Measurements from ENCODE around the gene GPR78.

Gene GPR78, protein sequence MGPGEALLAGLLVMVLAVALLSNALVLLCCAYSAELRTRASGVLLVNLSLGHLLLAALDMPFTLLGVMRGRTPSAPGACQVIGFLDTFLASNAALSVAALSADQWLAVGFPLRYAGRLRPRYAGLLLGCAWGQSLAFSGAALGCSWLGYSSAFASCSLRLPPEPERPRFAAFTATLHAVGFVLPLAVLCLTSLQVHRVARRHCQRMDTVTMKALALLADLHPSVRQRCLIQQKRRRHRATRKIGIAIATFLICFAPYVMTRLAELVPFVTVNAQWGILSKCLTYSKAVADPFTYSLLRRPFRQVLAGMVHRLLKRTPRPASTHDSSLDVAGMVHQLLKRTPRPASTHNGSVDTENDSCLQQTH

GRCh38 chr4:8580321-8581093 lies at the start of gene GPR78:
GPR78 (plus strand) TSS chr4:8580392; CDS start chr4:8580983, 591 bp downstream.
- no peak for DNase-seq (ENCODE audit: low read depth in 2 of 2)

- DNase-seq (ENCODE audit: low read depth in 2 of 2), result no peak
These were observed 47.9 kb upstream of the GPR78 start for GRCh38 chr4:8532245-8532781.

DNA sequence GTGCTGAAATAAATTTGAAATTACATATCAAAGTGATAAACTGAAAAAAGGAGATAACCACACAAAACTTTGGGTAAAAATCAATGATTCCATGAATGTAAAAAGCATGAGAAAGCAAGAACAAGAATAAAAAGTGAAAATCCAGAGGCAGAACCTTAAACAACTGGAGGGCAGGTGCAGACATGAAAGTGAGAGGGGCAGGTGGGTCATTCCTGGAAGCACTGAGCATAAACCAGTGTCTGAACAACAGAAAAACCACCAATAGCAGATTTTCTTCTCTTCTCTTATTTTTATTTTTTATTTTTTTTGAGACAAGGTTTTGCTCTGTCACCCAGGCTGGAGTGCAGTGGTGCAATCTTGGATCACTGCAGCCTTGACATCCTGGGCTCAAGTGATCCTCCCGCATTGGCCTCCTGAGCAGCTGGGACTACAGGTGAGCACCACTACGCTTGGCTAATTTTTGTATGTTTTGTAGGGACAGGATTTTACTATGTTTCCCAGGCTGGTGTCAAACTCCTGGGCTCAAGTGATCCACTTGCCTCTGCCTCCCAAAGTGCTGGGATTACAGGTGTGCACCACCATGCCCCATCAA lies 46.8 kb upstream of the GPR78 start:
- DNase-seq (ENCODE audit: low read depth in 2 of 2), result no peak

- DNase-seq (ENCODE audit: low read depth in 2 of 2), result no peak
These were observed 46.1 kb upstream of the GPR78 start for GRCh38 chr4:8534129-8534528.

DNA sequence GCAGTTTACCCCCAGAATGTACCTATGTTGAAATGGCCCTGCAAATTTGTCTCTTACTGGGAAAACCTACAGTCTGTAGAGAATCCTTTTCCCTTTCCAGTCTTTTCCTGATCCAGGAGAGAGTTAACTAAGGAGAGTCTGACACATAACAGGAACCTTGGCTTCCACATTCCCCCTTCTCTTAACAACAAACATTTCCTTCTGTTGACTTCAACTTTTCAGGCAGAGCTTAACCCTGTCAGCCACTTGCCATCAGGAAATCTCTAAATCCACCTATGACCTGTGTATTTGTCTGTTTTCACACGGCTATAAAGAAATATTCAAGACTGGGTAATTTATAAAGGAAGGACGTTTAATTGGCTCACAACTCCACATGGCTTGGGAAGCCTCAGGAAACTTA lies 45.6 kb upstream of the GPR78 start:
- DNase-seq (ENCODE audit: low read depth in 2 of 2), result no peak

DNA sequence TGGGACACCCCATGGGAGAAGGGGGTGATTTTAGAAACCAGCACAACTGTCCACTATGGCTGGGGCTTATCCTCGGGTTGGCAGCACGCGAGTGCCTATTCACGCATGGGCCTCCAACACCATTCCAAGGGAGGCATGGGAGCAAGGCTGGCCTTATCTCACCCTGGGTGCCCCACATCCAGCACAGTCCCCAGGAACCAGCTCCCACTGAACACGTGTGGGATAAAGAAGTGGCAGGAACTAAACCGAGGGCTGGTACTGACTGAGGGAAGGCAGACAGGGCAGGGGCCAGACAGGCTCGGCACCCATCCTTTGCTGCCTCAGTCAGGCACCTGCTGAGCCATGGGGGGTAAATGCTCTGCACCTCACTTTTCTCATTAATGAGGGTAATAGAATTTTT lies 43.7 kb upstream of the GPR78 start:
- no peak for DNase-seq (ENCODE audit: low read depth in 2 of 2)

DNA sequence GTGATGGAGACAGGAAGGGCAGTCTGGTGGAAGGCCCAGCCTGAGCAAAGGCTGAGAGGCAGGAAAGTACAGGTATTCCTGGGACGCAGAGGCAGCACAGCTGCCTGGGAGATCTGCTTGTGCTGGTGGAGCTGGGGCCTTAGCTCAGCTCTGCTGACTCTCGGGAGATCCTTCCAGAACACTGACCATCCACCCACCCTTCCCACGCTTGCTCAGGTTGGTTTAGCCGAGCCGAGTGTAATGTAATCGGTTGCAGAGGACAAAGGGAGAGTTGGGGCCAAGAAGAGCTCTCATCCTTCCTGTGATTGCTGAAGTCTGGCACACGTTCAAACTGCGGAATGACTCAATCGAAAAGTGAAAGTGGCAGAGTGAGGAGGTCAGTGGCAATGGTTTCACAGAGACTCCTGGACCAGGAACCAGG lies 43.1 kb upstream of the GPR78 start:
- DNase-seq (ENCODE audit: low read depth in 2 of 2), result peak; percentile 33 to 36

DNA sequence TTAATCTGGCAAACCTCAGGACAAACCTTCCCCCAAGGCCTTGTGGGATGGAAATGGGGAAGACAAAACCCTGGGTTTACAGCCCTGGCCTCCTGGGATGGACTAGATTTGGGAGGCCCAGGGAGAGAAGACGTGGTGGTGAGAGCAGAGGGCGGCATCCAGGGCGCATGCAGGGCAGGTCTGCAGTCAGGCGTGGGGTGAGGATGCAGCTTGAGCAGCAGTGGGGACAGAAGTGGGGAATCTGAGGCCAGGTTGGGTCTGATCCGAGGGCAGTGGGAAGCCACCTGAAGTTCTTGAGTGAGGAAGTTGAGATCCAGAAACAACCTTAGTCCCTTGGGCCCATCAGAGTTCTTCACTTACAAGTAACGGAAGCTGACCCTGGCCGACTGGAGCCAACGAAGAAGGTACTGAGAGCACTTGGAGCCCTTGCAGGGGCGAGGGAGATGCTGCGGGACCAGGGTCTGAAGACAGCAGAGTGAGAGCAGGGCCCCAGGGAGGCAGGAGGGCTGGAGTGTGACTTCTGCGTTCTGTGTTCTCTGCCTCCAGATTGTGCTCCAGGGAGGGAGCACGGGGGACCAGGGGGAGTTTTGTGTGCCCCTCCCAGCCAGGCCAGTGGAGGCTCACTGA lies 42.0 kb upstream of the GPR78 start:
- DNase-seq (ENCODE audit: low read depth in 2 of 2), result no peak

GRCh38 chr4:8538703-8539567 lies 41.3 kb upstream of the GPR78 start:
- no peak for DNase-seq (ENCODE audit: low read depth in 2 of 2)

DNA sequence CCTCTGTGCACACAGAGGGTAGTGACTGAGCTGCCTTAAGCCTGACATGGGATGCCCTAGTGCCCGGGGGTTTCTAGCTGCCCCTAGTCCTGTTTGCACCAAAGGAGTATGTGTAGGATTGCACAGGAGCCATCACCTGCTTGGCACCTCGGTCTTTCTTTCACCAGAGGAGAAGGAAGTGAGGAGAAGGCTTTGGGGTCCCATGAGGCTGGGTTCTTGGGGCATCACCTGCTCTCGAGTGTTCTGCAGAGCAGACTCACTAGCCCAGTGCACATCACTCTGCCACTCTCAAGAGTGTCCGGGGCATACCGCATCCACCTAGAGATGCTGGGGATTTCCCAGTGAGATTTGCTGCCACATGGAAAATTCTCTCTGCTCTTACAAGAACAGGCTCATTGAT lies 40.5 kb upstream of the GPR78 start:
- DNase-seq (ENCODE audit: low read depth in 2 of 2), result no peak

DNA sequence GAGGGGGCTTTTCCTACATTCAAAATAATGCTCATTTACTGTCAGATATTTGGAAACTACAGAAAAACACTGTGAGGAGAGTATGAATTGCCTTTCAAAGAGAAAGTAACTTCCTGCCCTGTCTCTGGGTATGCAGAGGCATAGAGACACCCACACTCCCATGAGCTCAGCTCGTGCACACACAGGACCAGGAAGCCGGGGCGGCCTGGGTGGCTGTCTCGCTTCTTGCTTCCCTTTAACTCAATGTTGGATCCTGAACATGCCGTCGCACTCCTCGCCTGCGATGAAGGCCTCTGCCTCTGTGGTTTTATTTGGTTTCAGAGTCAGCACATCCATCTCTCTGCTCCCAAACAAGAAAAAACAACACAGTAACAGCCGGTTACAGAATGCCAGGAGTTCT lies 40.1 kb upstream of the GPR78 start:
- DNase-seq (ENCODE audit: low read depth in 2 of 2), result no peak

DNA sequence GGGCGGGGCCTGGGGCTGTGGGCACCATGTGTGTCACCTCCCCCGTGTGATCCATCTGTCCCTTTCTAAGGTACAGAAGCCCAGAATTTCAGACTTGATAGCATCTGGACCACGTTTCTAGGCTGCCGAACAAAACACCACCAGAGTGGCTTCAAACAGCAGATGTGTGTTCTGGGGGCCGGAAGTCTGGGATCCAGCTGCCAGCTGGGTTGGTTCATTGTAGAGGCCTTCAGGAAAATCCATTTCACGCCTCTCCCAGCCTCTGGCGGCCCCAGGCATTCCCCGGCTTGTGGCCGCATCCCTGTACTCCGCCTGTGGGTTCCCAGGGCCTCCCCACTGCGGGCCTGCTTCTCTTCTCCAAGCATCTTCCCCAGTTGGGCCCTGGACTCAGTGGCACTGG lies 39.6 kb upstream of the GPR78 start:
- no peak for DNase-seq (ENCODE audit: low read depth in 2 of 2)

DNA sequence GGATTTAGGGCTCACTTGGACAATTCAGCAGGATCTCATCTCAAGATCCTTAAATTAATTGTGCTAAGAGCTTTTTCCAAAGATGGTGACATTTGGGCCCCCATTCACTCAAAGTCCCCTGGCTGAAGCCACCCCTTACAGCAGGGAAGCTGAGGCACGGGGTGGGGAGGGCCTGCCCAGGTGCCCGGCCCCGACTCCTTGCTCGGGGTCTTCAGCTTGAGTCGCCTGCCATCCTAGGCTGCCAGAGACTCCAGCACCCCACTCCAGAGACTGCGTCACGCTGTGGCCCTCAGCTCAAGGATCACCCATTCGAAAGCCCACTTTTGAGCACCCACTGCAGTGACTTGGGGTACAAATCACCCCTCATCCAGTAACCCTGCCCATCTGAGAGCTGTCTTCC lies 39.2 kb upstream of the GPR78 start:
- no peak for DNase-seq (ENCODE audit: low read depth in 2 of 2)

- no peak for DNase-seq (ENCODE audit: low read depth in 2 of 2)
These were observed 38.0 kb upstream of the GPR78 start for GRCh38 chr4:8541981-8542715.

DNA sequence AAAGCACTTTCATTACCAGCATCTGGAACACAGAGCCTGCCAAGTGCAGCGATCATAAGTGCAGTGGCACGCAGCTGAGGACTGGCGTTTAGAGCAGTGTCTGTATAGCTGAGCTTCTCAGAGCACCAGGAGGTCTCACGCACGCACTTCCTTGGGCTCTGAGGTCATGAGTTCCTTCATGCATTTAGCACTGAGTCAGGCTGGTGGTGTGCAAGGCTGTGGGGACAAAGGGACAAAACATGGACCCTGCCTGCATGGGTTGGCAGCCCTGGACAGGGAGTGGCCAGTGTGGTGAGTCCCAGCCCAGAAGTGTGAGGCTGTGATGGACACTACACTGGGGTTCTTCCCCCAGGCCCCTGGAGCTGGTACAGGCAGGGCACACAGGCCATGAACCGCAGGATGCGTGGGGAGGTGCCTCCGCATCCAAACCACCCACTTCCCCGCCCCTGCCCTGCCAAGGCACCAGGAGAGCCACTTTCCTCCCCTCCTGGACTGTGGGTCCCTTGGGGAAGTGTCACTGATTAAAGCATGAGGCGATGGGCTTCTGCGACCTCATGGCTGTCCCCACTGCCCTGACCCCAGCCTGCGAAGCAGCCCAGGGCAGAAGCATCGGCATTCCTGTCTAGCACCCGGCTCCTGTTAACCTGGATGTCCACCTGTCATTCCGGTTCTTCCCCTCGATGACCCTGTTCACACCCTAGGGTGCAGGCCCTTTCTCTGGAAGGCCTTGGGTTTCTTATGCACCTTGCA lies 37.2 kb upstream of the GPR78 start:
- no peak for DNase-seq (ENCODE audit: low read depth in 2 of 2)

DNA sequence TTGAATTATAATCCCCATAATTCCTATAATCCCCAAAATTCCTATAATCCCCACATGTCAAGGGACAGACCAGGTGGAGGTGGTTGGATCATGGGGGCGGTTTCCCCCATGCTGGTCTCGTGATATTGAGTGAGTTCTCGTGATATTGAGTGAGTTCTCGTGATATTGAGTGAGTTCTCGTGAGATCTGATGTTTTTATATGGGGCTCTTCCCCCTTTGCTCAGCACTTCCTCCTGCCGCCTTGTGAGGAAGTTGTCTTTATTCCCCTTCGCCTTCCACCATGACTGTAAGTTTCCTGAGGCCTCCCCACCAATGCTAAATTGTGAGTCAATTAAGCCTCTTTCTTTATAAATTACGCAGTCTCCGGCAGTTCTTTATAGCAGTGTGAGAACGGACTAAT lies 36.6 kb upstream of the GPR78 start:
- DNase-seq (ENCODE audit: low read depth in 2 of 2), result no peak

DNA sequence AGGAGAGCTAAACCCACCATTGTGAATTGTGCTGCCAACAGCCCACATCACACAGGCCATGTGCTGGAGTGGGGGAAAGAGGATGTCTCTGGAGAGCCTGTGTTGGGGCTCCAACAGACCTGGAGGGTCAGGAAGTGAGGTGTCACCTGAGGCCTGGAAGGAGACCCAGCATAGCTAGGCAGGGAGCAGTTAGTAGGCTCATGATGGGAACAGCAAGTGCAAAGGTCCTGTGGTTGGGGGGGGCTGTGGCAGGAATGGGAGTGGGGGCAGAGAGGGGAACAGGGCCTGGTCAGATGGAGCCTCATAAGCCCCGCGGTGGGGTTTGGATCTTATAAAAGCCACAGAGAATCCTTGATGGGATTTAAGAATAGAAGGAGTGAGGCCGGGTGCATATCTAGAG lies 35.9 kb upstream of the GPR78 start:
- DNase-seq (ENCODE audit: low read depth in 2 of 2), result no peak

DNA sequence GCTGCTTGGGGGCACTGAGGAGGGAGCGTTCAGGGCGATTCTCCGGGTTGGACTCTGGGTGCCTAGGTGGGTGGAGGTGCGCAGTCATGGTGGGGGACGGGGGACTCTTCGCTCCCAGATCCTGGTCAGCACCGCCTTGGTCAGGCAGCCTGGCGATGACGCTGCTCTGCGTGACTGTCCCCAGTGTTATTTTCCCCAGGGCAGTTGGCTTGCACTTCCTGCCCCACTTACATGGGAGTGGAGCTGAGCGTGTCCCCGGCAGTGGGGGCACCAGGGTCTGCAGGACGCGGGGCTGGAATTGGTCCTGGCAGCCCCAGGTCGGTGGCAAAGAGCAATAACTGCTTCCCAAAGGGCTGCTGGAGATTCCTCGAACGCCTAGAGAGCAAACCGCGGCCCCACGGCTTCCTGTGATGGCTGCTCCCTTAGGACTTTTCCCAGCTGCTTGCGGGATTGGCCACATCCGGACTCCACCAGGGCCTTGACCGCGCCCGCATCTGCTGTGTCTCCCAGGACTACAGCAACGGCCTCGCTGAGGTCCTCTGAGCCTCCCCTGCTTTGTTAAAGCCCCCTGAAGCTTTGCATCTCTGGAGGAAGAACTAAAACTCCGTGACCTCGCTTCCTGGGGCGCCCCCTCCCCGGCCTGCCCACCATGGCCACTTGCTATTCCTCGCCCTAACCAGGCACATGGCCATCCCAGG lies 35.3 kb upstream of the GPR78 start:
- DNase-seq (ENCODE audit: low read depth in 2 of 2), result no peak

DNA sequence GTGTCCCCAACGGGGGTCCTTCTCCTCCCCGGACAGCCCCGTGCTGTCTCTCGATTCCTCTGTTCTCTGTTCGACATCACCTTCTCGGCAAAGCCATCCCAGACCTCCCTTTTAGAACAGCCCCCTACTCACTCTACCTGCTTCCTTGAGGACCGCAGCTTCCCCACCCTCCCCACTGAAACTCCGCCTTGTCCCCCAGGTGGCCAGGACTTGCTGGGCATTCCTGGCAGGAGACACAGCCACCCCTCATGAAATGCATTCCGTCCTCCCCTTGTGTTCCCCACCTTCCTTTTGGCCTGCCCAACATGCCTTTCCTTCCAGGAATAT lies 34.8 kb upstream of the GPR78 start:
- no peak for DNase-seq (ENCODE audit: low read depth in 2 of 2)
